HepG2 (cell line): ENCODE data around the gene EFNA4. TPM values are rescaled to one million over a fixed set of nuclear protein-coding genes. Genes with fewer than 3 reads are reported as not detected.
A peak's percentile ranks its signal among the peaks of the same experiment; 100 is the strongest.

ENCODE experiments used
- ATAC-seq: fragments of 200-7000 bp; cut with Tn5 transposase; 3 replicates; pipeline ENCODE4 v1.9.1; 2020; ENCODE audit warnings: mild to moderate bottlenecking, moderate library complexity
- BruUV-seq: library from RNA; stranded (reverse); fragments of 400-500 nt; replicated peaks from 2 replicates; lab custom pipeline; 2021; lab: Mats Ljungman, UMichigan
- CTCF ChIA-PET: fragments of 300-600 bp; formaldehyde crosslinking; extraction: SDS; loops from one replicate; lab custom pipeline; 2021; ENCODE audit warnings: low total read pairs, inconsistent platforms, low intra/inter-chr PET ratio; lab: Yijun Ruan, JAX
- POLR2A ChIA-PET: fragments of 350-600 bp; sonication (Branson Sonifier 250); formaldehyde crosslinking; loops from one replicate; lab custom pipeline; 2020; ENCODE audit warnings: antibody characterized with exemption, inconsistent platforms; lab: Yijun Ruan, JAX
- DNase-seq: peaks from one replicate; pipeline ENCODE4 v3.0.0-alpha.2; 2015; ENCODE audit warnings: low spot score
- FAIRE-seq: peaks from 3 replicates; lab custom pipeline; 2011; peaks lifted over from hg19 to GRCh38; lab: Jason Lieb, UNC
- H2AFZ ChIP-seq: one replicate; pipeline ENCODE4 v1.6.1; 2011; ENCODE audit warnings: low read length, inconsistent platforms
- H3K27ac ChIP-seq: fragments of 300-600 bp; 3 replicates; pipeline ENCODE4 v1.8.0; 2011; ENCODE audit warnings: mixed run types, mild to moderate bottlenecking, mixed read lengths, low read length, inconsistent platforms; ENCODE audit not compliant: insufficient read depth; ENCODE audit errors: extremely low read length
- H3K27me3 ChIP-seq, 2 experiments: fragments of 200-600 bp in 1 of 2; 2 replicates in 1 of 2; 3 replicates in 1 of 2; pipeline versions ENCODE4 v1.6.0 to v1.8.0; 2011; ENCODE audit warnings: low read length in 2 of 2, mild to moderate bottlenecking in 2 of 2, moderate library complexity in 2 of 2, inconsistent platforms in 1 of 2; ENCODE audit not compliant: insufficient read depth in 2 of 2, control insufficient read depth in 1 of 2
- H3K36me3 ChIP-seq, 2 experiments: fragments of 200-600 bp in 1 of 2; replicated peaks in 1 of 2; 2 replicates in 1 of 2; 3 replicates in 1 of 2; pipeline versions ENCODE4 v1.5.1 to v1.8.0; 2011; ENCODE audit warnings: low read length in 2 of 2, inconsistent platforms in 1 of 2; ENCODE audit not compliant: insufficient read depth in 2 of 2, control insufficient read depth in 1 of 2
- H3K4me1 ChIP-seq: 2 replicates; pipeline ENCODE4 v1.5.1; 2012; ENCODE audit warnings: low read length, inconsistent platforms; ENCODE audit not compliant: insufficient read depth
- H3K4me2 ChIP-seq: 2 replicates; pipeline ENCODE4 v1.6.0; 2011; ENCODE audit warnings: low read depth, low read length, inconsistent platforms
- H3K4me3 ChIP-seq, 3 experiments: fragments of 200-600 bp in 1 of 3; sonication (generic), shearing (Covaris generic) in 1 of 3; replicated peaks in 1 of 3; 2 replicates each; pipeline ENCODE4 v1.5.1; 2011 to 2016; ENCODE audit warnings: low read length in 3 of 3, inconsistent platforms in 2 of 3, low read depth in 2 of 3, mild to moderate bottlenecking in 2 of 3, control low read depth in 1 of 3, mixed read lengths in 1 of 3; ENCODE audit not compliant: insufficient read depth in 1 of 3
- H3K79me2 ChIP-seq: one replicate; pipeline ENCODE4 v1.6.1; 2011; ENCODE audit warnings: low read length, inconsistent platforms; ENCODE audit not compliant: insufficient read depth
- H3K9ac ChIP-seq: 2 replicates; pipeline ENCODE4 v1.6.0; 2011; ENCODE audit warnings: mild to moderate bottlenecking, low read depth, low read length, inconsistent platforms; ENCODE audit not compliant: insufficient read depth
- H3K9me3 ChIP-seq: 2 replicates; pipeline ENCODE4 v1.5.1; 2012; ENCODE audit warnings: mild to moderate bottlenecking, low read length
- H4K20me1 ChIP-seq: 2 replicates; pipeline ENCODE4 v1.6.0; 2011; ENCODE audit warnings: inconsistent platforms, mild to moderate bottlenecking, low read length, moderate library complexity; ENCODE audit not compliant: insufficient read depth
- CBFB ChIP-seq: sonication (generic); formaldehyde crosslinking; IDR thresholded peaks from 2 replicates; pipeline ENCODE4 v1.4.0; 2020; ENCODE audit warnings: missing genetic modification reagents
- CEBPB ChIP-seq: IDR thresholded peaks from 2 replicates; pipeline ENCODE4 v1.6.1; 2011; ENCODE audit warnings: low read depth, low read length, improper control_type of control experiment, borderline replicate concordance
- RARG ChIP-seq: sonication (generic); formaldehyde crosslinking; IDR thresholded peaks from 2 replicates; pipeline ENCODE4 v1.4.0; 2020; ENCODE audit warnings: low read depth, mild to moderate bottlenecking, missing genetic modification reagents
- RBAK ChIP-seq: sonication (generic); formaldehyde crosslinking; IDR thresholded peaks from 2 replicates; pipeline ENCODE4 v1.5.1; 2020; ENCODE audit warnings: mild to moderate bottlenecking, missing genetic modification reagents
- RXRB ChIP-seq: IDR thresholded peaks from 2 replicates; pipeline ENCODE4 v1.6.1; 2016; ENCODE audit warnings: borderline replicate concordance, missing genetic modification reagents, missing compliant biosample characterization
- SNAPC4 ChIP-seq: sonication (generic); formaldehyde crosslinking; IDR thresholded peaks from 2 replicates; pipeline ENCODE4 v1.4.0; 2020; ENCODE audit warnings: mild to moderate bottlenecking, missing genetic modification reagents
- SP4 ChIP-seq: sonication (generic); formaldehyde crosslinking; IDR thresholded peaks from 2 replicates; pipeline ENCODE4 v1.8.1; 2023; ENCODE audit warnings: mild to moderate bottlenecking, missing genetic modification reagents
- SRY ChIP-seq: sonication (generic); formaldehyde crosslinking; IDR thresholded peaks from 2 replicates; pipeline ENCODE4 v1.8.0; 2022; ENCODE audit warnings: mild to moderate bottlenecking, missing genetic modification reagents
- TAF15 ChIP-seq: fragments of 200-400 bp; formaldehyde crosslinking; IDR thresholded peaks from one replicate; pipeline ENCODE4 v1.6.1; 2018; ENCODE audit warnings: mild to moderate bottlenecking, low read depth, low read length; ENCODE audit not compliant: poor library complexity, severe bottlenecking
- YEATS2 ChIP-seq: sonication (generic); formaldehyde crosslinking; IDR thresholded peaks from 2 replicates; pipeline ENCODE4 v1.4.0; 2020; ENCODE audit warnings: missing genetic modification reagents, borderline replicate concordance
- ZBTB4 ChIP-seq: sonication (generic); formaldehyde crosslinking; IDR thresholded peaks from 2 replicates; pipeline ENCODE4 v1.4.0; 2020; ENCODE audit warnings: missing genetic modification reagents, mild to moderate bottlenecking, borderline replicate concordance
- ZNF550 ChIP-seq: sonication (generic); formaldehyde crosslinking; IDR thresholded peaks from 2 replicates; pipeline ENCODE4 v1.4.0; 2020; ENCODE audit warnings: mild to moderate bottlenecking, missing genetic modification reagents, borderline replicate concordance
- ZNF557 ChIP-seq: sonication (generic); formaldehyde crosslinking; IDR thresholded peaks from 2 replicates; pipeline ENCODE4 v1.4.0; 2020; ENCODE audit warnings: missing genetic modification reagents
- WGBS: methylation state at CpG from one replicate; pipeline ENCODE4 v1.1.6; 2017; ENCODE audit warnings: low lambda C conversion rate; 5-methylcytosine and 5-hydroxymethylcytosine counted together
- in situ Hi-C: cut with HindIII; loops from 2 replicates; pipeline ENCODE4 v1.10.0; 2017; ENCODE audit warnings: low pct_unique_long_range_greater_than_20kb; ENCODE audit not compliant: extremely low pct_ligation_motif_present
- intact Hi-C: fragments of 100-400 bp; cut with micrococcal nuclease; formaldehyde crosslinking; loops from one replicate; pipeline ENCODE4 v1.10.0; 2022; ENCODE audit not compliant: unreplicated experiment
- polyA plus RNA-seq, 8 experiments: library from polyadenylated mRNA; depleted of rRNA in 3 of 8; stranded (reverse) in 7 of 8; unstranded in 1 of 8; fragments of >200 nt; fragmentation: Illumina TruSeq in 4 of 8; extraction: Trizol in 4 of 8; gene quantifications; 2 replicates each; pipeline versions ENCODE4 v1.2.1 to v1.2.3, GENCODE V29; 2011 to 2016; ENCODE audit warnings: low read depth in 4 of 8, missing spikeins in 1 of 8, mixed read lengths in 1 of 8; ENCODE audit not compliant: insufficient read depth in 1 of 8
- total RNA-seq, 5 experiments: library from RNA; depleted of rRNA; stranded (reverse); fragments of >200 nt; fragmentation: Illumina TruSeq; extraction: Trizol; gene quantifications; 2 replicates each; pipeline ENCODE4 v1.2.3, GENCODE V29; 2016; ENCODE audit warnings: low read depth in 1 of 5

The EFNA4 gene
- total and polyA plus RNA-seq, 2 of the 13 experiments (the other 11 are each of a cell fraction or from before 2014, with no cell fraction given), result 12.0 to 17.2 TPM

- TF ChIP-seq TAF15 (peak; percentile 36), SRY (CRISPR knock-in tag) (no peak; the same call in 1 of the 2 replicates), ZNF557 (CRISPR knock-in tag) (no peak), RBAK (CRISPR knock-in tag) (no peak)
Observed at GRCh38 chr1:155017041-155017945, 46.2 kb upstream of the EFNA4 start (continued).

DNA sequence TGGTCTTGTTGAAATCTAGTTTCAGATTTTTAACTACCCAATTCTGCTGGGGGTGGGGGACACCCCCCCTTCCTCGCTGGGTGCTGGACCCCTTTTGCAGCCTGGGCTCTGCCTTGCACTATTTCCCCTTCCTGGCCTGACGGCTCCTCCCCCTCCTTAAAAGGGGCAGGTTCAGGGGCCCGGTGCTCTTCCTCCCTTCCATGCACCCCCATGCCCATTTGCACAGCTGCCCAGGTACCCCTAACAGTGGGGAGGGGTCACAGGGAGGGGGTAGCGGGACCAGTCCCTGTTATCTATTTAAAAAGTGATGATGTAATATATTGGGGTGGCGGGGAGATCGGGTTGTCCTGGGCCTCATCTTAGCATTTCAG lies 45.6 kb upstream of the EFNA4 start:
- whole genome bisulfite sequencing, result 83% methylated on average over 6 of the region's 6 CpGs
- peak overlapping the region in 2 of 3 experiments; percentile 48 to 61; a peak in 4 of 6 replicates for H3K4me3 ChIP-seq
- H3K4me1 ChIP-seq, result peaks cover 43% of the 10 kb centered on the region
- FAIRE-seq (no peak), ATAC-seq (no peak), DNase-seq (no peak)
- POLR2A ChIA-PET, result interaction anchor here (1.1 to 8.2 kb wide), 11 partner anchors 12 to 62 kb away, joined by 3 to 90 read pairs (median 9); partner anchors contain the start of genes ADAM15, FLAD1, PBXIP1 and PYGO2
- peaks cover 5% of the 10 kb centered on the region; the same call in 1 of the 2 replicates for H4K20me1 ChIP-seq
- H3K9me3 ChIP-seq, result no peaks in the 10 kb centered on the region
- peak overlapping the region; percentile 32; the same call in 1 of the 2 replicates for H3K9ac ChIP-seq
- H3K4me2 ChIP-seq, result peak overlapping the region; percentile 79
- H3K36me3 ChIP-seq, result peaks cover 6 to 21% of the 10 kb centered on the region in 2 experiments; a peak in 4 of 5 replicates
- no peaks in the 10 kb centered on the region for H3K79me2 ChIP-seq
- H2AFZ ChIP-seq, result no peak overlapping the region
- CTCF ChIA-PET, result interaction anchor here (1.0 to 2.8 kb wide), 13 partner anchors 14 to 111 kb away, joined by 3 to 54 read pairs (median 9); partner anchors contain the start of genes CKS1B, LENEP, PBXIP1 and PYGO2
- no peaks in the 10 kb centered on the region for H3K27me3 ChIP-seq
- BruUV-seq, result no TSS peak
- intact Hi-C loops, result loop anchor here (1.0 kb wide), 3 partner anchors 17 to 112 kb away; partner anchors contain the start of gene SHC1
- peak overlapping the region; percentile 74 for H3K27ac ChIP-seq
- in situ Hi-C loops, result no loop called here
- TF ChIP-seq ZBTB4 (CRISPR knock-in tag), result 0 out of 2 replicates have a peak, but pooled peaks have one; percentile 4
- no peak for TF ChIP-seq RXRB
- TF ChIP-seq CEBPB, result no peak
- TF ChIP-seq SP4 (CRISPR knock-in tag), result no peak
- no peak for TF ChIP-seq RARG (CRISPR knock-in tag)
- TF ChIP-seq ZNF550 (CRISPR knock-in tag), result 0 out of 2 replicates have a peak, but pooled peaks have one; percentile 0
- no peak for TF ChIP-seq SNAPC4 (CRISPR knock-in tag)
- TF ChIP-seq YEATS2 (CRISPR knock-in tag), result no peak
- TF ChIP-seq CBFB (CRISPR knock-in tag), result no peak
